Endothelial cell of umbilical vein (primary cell): ENCODE results near the gene NAALAD2.

Source experiments
- GATA2 ChIP-seq: IDR thresholded peaks from 2 replicates; pipeline ENCODE4 v1.7.0; 2011; ENCODE audit warnings: low read depth, mild to moderate bottlenecking, moderate library complexity, mixed read lengths, low read length; ENCODE audit not compliant: insufficient read length, insufficient read depth
- TF ChIP-seq, protein P1 (sequence below), 2 donors: IDR thresholded peaks; 1 replicate in 1 of 2; 2 replicates in 1 of 2; pipeline ENCODE4 v1.5.1; 2011; ENCODE audit warnings: low read length in 2 of 2, mild to moderate bottlenecking in 2 of 2, moderate library complexity in 2 of 2, control low read depth in 1 of 2, inconsistent platforms in 1 of 2, low read depth in 1 of 2; ENCODE audit not compliant: insufficient read depth in 1 of 2; ENCODE audit errors: extremely low read depth in 1 of 2

DNA sequence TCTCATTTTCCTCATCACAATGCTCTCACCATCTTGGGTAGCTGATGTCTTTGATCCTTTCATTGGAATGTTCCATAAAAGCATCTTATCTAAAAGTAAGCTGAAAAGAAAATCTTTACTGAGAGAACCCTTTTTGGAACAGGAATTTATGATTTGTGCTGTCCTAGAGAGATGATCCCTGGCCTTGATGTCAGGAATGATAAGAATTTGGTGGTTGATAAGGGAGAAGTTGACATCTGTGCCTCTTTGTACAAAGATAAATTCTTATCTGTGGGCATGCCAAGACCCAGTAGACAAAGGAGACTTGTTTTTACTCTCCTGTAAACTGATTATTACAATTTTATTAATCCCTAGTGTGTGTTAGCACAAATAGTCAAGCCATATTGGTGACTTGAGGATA is 36.9 kb downstream of the NAALAD2 start:
- TF ChIP-seq, protein P1, sequence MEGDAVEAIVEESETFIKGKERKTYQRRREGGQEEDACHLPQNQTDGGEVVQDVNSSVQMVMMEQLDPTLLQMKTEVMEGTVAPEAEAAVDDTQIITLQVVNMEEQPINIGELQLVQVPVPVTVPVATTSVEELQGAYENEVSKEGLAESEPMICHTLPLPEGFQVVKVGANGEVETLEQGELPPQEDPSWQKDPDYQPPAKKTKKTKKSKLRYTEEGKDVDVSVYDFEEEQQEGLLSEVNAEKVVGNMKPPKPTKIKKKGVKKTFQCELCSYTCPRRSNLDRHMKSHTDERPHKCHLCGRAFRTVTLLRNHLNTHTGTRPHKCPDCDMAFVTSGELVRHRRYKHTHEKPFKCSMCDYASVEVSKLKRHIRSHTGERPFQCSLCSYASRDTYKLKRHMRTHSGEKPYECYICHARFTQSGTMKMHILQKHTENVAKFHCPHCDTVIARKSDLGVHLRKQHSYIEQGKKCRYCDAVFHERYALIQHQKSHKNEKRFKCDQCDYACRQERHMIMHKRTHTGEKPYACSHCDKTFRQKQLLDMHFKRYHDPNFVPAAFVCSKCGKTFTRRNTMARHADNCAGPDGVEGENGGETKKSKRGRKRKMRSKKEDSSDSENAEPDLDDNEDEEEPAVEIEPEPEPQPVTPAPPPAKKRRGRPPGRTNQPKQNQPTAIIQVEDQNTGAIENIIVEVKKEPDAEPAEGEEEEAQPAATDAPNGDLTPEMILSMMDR (IDR thresholded peaks at IDR 0.05; ENCODE audit: extremely low read depth in 1 of 2, insufficient read depth in 1 of 2, low read depth in 1 of 2, low read length in 2 of 2), result no peak
- TF ChIP-seq GATA2, result no peak
